ENCODE results near the gene INSYN2B.

- TF ChIP-seq YY1 (IDR thresholded peaks at IDR 0.05; ENCODE audit: insufficient read depth, insufficient read length) (no peak), SUZ12 (IDR thresholded peaks at IDR 0.05; ENCODE audit: extremely low read depth, insufficient read depth, insufficient read length) (no peak), ZNF274 (IDR thresholded peaks at IDR 0.05; ENCODE audit: low read depth, low read length) (no peak)
Measured at GRCh38 chr5:170008376-170008775, 28.1 kb upstream of the INSYN2B start.

Data from NT2/D1 (cell line).